GM12892 (cell line): Measurements from ENCODE around the gene CIB4.

Source experiments
- DNase-seq: peaks from one replicate; pipeline ENCODE4 v3.0.0; 2011; ENCODE audit not compliant: insufficient read length
- FAIRE-seq: peaks from 2 replicates; lab custom pipeline; 2011; peaks lifted over from hg19 to GRCh38; lab: Jason Lieb, UNC
- POLR2A ChIP-seq: IDR thresholded peaks from 2 replicates; pipeline ENCODE4 v1.6.1; 2011; ENCODE audit warnings: low read depth, low read length, control low read depth
- POLR2AphosphoS5 ChIP-seq: IDR thresholded peaks from 2 replicates; pipeline ENCODE4 v1.6.1; 2011; ENCODE audit warnings: low read depth, low read length, control low read depth
- TAF1 ChIP-seq: IDR thresholded peaks from 2 replicates; pipeline ENCODE4 v1.6.1; 2011; ENCODE audit warnings: low read depth, mild to moderate bottlenecking, control low read depth, low read length, borderline replicate concordance

CIB4 gene

GRCh38 chr2:26581991-26582842 lies 58.9 kb downstream of the CIB4 start:
- no peak for FAIRE-seq
- no peak for DNase-seq
- no peak for TF ChIP-seq POLR2A
- TF ChIP-seq POLR2AphosphoS5 = no peak
- TF ChIP-seq TAF1 = no peak

GRCh38 chr2:26581266-26581990 lies 59.7 kb downstream of the CIB4 start:
- TF ChIP-seq TAF1 (no peak), POLR2A (no peak), POLR2AphosphoS5 (no peak)
- DNase-seq = no peak
- FAIRE-seq = no peak

GRCh38 chr2:26580751-26581150 lies 60.4 kb downstream of the CIB4 start:
- DNase-seq (no peak), FAIRE-seq (no peak)
- TF ChIP-seq POLR2AphosphoS5 = no peak
- TF ChIP-seq POLR2A = no peak
- TF ChIP-seq TAF1 = no peak

GRCh38 chr2:26580151-26580550 lies 61.0 kb downstream of the CIB4 start:
- TF ChIP-seq TAF1 (no peak), POLR2AphosphoS5 (no peak), POLR2A (no peak)
- FAIRE-seq (no peak), DNase-seq (no peak)

GRCh38 chr2:26579723-26580040 lies 61.5 kb downstream of the CIB4 start:
- TF ChIP-seq POLR2AphosphoS5 (no peak), TAF1 (no peak)
- FAIRE-seq = no peak

GRCh38 chr2:26579025-26579722 lies 62.0 kb downstream of the CIB4 start:
- DNase-seq = no peak
- TF ChIP-seq TAF1 (no peak), POLR2A (no peak), POLR2AphosphoS5 (no peak)
- FAIRE-seq = no peak

More at GRCh38 chr2:26579723-26580040, 61.5 kb downstream of the CIB4 start:
- DNase-seq = no peak

GRCh38 chr2:26578581-26578980 lies 62.6 kb downstream of the CIB4 start:
- FAIRE-seq = no peak
- no peak for DNase-seq
- TF ChIP-seq POLR2AphosphoS5 = no peak
- no peak for TF ChIP-seq POLR2A
- TF ChIP-seq TAF1 = no peak

GRCh38 chr2:26578113-26578458 lies 63.1 kb downstream of the CIB4 start:
- DNase-seq = no peak
- no peak for FAIRE-seq
- TF ChIP-seq TAF1 (no peak), POLR2A (no peak), POLR2AphosphoS5 (no peak)

GRCh38 chr2:26577442-26578112 lies 63.6 kb downstream of the CIB4 start:
- DNase-seq (peak; percentile 78), FAIRE-seq (peak; percentile 88)
- no peak for TF ChIP-seq POLR2AphosphoS5
- TF ChIP-seq POLR2A = no peak
- no peak for TF ChIP-seq TAF1

- no peak for TF ChIP-seq POLR2AphosphoS5
- no peak for TF ChIP-seq POLR2A
- no peak for TF ChIP-seq TAF1
- FAIRE-seq = no peak
- DNase-seq = no peak
Observed at GRCh38 chr2:26576565-26577441, 64.4 kb downstream of the CIB4 start.
